Measurements from ENCODE around the gene ECPAS.
"Not testable (repeated sequence)": the region's sequence is repeated elsewhere in the genome, so short reads cannot be mapped to it uniquely, and the experiment has no call there.

ECPAS gene

DNA sequence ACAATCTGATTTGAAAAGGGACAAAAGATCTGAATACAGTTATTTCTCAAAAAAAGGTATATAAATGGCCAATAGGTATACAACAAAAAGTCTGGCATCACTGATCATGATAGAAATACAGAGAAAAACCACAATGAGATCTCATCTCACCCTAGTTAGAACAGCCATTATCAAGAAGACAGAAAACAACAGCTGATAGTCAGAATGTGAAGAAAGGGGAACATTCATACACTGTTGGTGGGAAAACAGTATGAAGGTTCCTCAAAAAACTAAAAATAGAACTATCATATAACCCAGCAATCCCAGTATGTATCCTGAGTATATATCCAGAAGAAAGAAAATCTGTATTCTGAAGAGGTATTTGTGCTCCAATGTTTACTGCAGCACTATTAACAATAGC, 78.5 kb downstream of the ECPAS start:
- H3K27ac ChIP-seq (ENCODE audit: low read depth, low read length) = no peak overlapping the region
- no peaks in the 10 kb centered on the region for H3K9me2 ChIP-seq (replicated peaks; ENCODE audit: insufficient read depth, low read length)
- no peaks in the 10 kb centered on the region for H3K79me2 ChIP-seq (ENCODE audit: insufficient read depth, low read length)
- H3K4me2 ChIP-seq (ENCODE audit: low read depth, low read length, poor library complexity, severe bottlenecking) = no peak overlapping the region
- no peak overlapping the region for H3K4me3 ChIP-seq (ENCODE audit: insufficient read depth, low read length, poor library complexity, severe bottlenecking)
- no peaks in the 10 kb centered on the region for H4K20me1 ChIP-seq (ENCODE audit: low read depth, low read length)
- TF ChIP-seq EZH2phosphoT487 (conservative IDR thresholded peaks at IDR 0.05; ENCODE audit: low read length) = no peak
- TF ChIP-seq, protein P1, sequence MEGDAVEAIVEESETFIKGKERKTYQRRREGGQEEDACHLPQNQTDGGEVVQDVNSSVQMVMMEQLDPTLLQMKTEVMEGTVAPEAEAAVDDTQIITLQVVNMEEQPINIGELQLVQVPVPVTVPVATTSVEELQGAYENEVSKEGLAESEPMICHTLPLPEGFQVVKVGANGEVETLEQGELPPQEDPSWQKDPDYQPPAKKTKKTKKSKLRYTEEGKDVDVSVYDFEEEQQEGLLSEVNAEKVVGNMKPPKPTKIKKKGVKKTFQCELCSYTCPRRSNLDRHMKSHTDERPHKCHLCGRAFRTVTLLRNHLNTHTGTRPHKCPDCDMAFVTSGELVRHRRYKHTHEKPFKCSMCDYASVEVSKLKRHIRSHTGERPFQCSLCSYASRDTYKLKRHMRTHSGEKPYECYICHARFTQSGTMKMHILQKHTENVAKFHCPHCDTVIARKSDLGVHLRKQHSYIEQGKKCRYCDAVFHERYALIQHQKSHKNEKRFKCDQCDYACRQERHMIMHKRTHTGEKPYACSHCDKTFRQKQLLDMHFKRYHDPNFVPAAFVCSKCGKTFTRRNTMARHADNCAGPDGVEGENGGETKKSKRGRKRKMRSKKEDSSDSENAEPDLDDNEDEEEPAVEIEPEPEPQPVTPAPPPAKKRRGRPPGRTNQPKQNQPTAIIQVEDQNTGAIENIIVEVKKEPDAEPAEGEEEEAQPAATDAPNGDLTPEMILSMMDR (IDR thresholded peaks at IDR 0.05; ENCODE audit: insufficient read depth, low read length, poor library complexity, severe bottlenecking) = no peak
- no peaks in the 10 kb centered on the region for H3K27me3 ChIP-seq (ENCODE audit: low read length)
- H3K9me3 ChIP-seq (ENCODE audit: insufficient read depth, low read length) = no peaks in the 10 kb centered on the region; the same call in 1 of the 2 replicates
- H2AFZ ChIP-seq (ENCODE audit: low read depth, low read length, severe bottlenecking) = no peak overlapping the region
- H3K9ac ChIP-seq (ENCODE audit: low read length) = no peak overlapping the region
- peaks cover 22% of the 10 kb centered on the region for H3K36me3 ChIP-seq (ENCODE audit: low read length)
- no peaks in the 10 kb centered on the region for H3F3A ChIP-seq (ENCODE audit: insufficient read depth)

DNA sequence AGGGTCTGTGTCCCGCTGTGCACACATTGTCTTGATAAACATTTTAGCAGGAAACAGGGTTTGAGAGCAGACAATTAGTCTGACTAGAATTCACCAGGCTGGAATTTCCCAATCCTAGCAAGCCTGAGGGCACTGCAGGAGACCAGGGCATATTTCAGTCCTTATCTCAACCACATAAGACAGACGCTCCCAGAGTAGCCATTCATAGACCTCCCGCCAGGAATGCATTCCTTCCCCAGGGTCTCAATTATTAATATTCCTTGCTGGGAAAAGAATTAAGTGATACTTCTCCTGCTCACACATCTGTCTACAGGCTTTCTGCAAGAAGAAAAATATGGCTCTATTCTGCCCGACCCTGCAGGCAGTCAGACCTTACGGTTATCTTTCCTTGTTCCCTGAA, 82.7 kb downstream of the ECPAS start:
- not testable (repeated sequence) for H3F3A ChIP-seq (ENCODE audit: insufficient read depth); H3K79me2 ChIP-seq (ENCODE audit: insufficient read depth, low read length); H2AFZ ChIP-seq (ENCODE audit: low read depth, low read length, severe bottlenecking); H3K9me2 ChIP-seq (replicated peaks; ENCODE audit: insufficient read depth, low read length); H3K9me3 ChIP-seq (ENCODE audit: insufficient read depth, low read length); H3K4me3 ChIP-seq (ENCODE audit: insufficient read depth, low read length, poor library complexity, severe bottlenecking); H3K4me2 ChIP-seq (ENCODE audit: low read depth, low read length, poor library complexity, severe bottlenecking); H3K27ac ChIP-seq (ENCODE audit: low read depth, low read length); H3K9ac ChIP-seq (ENCODE audit: low read length); H4K20me1 ChIP-seq (ENCODE audit: low read depth, low read length); H3K27me3 ChIP-seq (ENCODE audit: low read length)
- peaks cover 22% of the 10 kb centered on the region for H3K36me3 ChIP-seq (ENCODE audit: low read length)

DNA sequence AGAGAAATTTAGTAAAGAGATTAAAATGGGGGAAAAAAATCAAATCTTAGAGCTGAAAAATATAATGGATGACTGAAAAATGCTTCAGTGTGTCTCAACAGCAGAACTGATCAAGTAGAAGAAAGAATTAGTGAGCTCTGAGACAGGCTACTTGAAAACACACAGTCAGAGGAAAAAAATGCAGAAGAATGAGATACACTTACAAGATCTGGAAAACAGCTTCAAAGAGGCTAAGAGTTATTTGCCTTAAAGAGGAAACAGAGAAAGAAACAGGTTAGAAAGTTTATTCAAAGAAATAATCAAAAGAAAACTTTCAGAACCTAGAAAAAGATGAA, 83.7 kb downstream of the ECPAS start:
- Histone ChIP-seq H3K27ac (ENCODE audit: low read depth, low read length) (no peak overlapping the region), H3K36me3 (ENCODE audit: low read length) (peaks cover 17% of the 10 kb centered on the region), H4K20me1 (ENCODE audit: low read depth, low read length) (no peaks in the 10 kb centered on the region), H3K4me2 (ENCODE audit: low read depth, low read length, poor library complexity, severe bottlenecking) (no peak overlapping the region), H2AFZ (ENCODE audit: low read depth, low read length, severe bottlenecking) (no peak overlapping the region), H3K9me3 (ENCODE audit: insufficient read depth, low read length) (no peaks in the 10 kb centered on the region; the same call in 1 of the 2 replicates), H3K27me3 (ENCODE audit: low read length) (no peaks in the 10 kb centered on the region), H3K9ac (ENCODE audit: low read length) (no peak overlapping the region), H3F3A (ENCODE audit: insufficient read depth) (no peaks in the 10 kb centered on the region), H3K79me2 (ENCODE audit: insufficient read depth, low read length) (no peaks in the 10 kb centered on the region), H3K4me3 (ENCODE audit: insufficient read depth, low read length, poor library complexity, severe bottlenecking) (no peak overlapping the region), H3K9me2 (replicated peaks; ENCODE audit: insufficient read depth, low read length) (no peaks in the 10 kb centered on the region)
- no peak for TF ChIP-seq EZH2phosphoT487 (conservative IDR thresholded peaks at IDR 0.05; ENCODE audit: low read length)
- TF ChIP-seq, protein P1 (IDR thresholded peaks at IDR 0.05; ENCODE audit: insufficient read depth, low read length, poor library complexity, severe bottlenecking) = no peak

DNA sequence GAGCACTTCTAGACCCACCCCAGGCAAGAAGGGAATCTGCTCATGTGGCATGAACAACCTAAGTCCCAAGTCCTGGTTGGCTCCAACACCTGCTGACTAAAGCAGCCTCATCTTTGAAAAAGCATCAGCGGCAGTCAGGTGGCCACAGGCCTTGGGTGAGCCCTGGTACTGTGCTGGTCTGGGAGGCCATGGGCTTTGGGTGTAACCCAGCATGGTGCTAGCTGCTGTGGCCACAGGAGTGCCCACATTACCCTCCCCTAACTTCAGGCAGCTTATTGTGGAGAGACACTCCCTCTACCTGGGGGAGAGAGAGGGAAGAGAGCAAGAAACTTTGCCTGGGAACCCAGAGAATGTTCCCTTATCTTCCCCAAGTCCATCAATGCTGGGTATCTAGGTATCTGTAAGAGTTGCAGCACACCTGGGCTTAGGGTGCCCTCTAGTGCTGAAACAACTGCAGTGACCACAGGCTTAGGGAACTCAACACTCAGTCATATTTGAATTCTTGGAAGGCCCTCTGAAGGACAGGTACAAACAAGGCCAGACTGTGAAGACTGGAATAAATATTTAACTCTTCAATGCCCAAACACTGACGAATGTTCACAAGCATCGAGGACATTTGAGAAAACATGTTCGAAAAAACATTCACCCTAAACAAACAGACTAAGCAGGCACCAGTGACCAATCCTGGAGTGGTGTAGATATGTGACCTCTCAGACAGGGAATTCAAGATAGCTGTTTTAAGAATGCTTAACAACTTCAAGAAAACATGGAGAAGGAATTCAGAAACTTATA, 84.2 kb downstream of the ECPAS start:
- Histone ChIP-seq H3K79me2 (ENCODE audit: insufficient read depth, low read length) (no peaks in the 10 kb centered on the region), H3K27me3 (ENCODE audit: low read length) (no peaks in the 10 kb centered on the region), H3K9me2 (replicated peaks; ENCODE audit: insufficient read depth, low read length) (no peaks in the 10 kb centered on the region), H3K9ac (ENCODE audit: low read length) (no peak overlapping the region), H3K27ac (ENCODE audit: low read depth, low read length) (no peak overlapping the region), H3K4me2 (ENCODE audit: low read depth, low read length, poor library complexity, severe bottlenecking) (no peak overlapping the region), H2AFZ (ENCODE audit: low read depth, low read length, severe bottlenecking) (no peak overlapping the region), H3K9me3 (ENCODE audit: insufficient read depth, low read length) (no peaks in the 10 kb centered on the region; the same call in 1 of the 2 replicates), H3K4me3 (ENCODE audit: insufficient read depth, low read length, poor library complexity, severe bottlenecking) (no peak overlapping the region), H3F3A (ENCODE audit: insufficient read depth) (no peaks in the 10 kb centered on the region), H3K36me3 (ENCODE audit: low read length) (peaks cover 12% of the 10 kb centered on the region), H4K20me1 (ENCODE audit: low read depth, low read length) (no peaks in the 10 kb centered on the region)
- TF ChIP-seq, protein P1 (IDR thresholded peaks at IDR 0.05; ENCODE audit: insufficient read depth, low read length, poor library complexity, severe bottlenecking) = peak; percentile 73
- TF ChIP-seq EZH2phosphoT487 (conservative IDR thresholded peaks at IDR 0.05; ENCODE audit: low read length) = no peak

Data from SU-DHL-6 (cell line).